Neural progenitor cell (in vitro differentiated cells): ENCODE results near the gene SP110. TPM values are rescaled to one million over a fixed set of nuclear protein-coding genes. Genes with fewer than 3 reads are reported as not detected.
A peak's percentile ranks its signal among the peaks of the same experiment; 100 is the strongest.

Experiments used
- DNase-seq: peaks from one replicate; pipeline ENCODE4 v3.0.0-alpha.2; 2016; ENCODE audit warnings: low spot score
- H2AFZ ChIP-seq: fragments of 200-600 bp; sonication (generic); replicated peaks from 2 replicates; pipeline ENCODE4 v1.6.1; 2016; ENCODE audit warnings: antibody characterized with exemption
- H3F3A ChIP-seq: fragments of 200-600 bp; sonication (generic); 2 replicates; pipeline ENCODE4 v1.6.1; 2016; ENCODE audit warnings: antibody characterized with exemption, low read depth
- H3K27ac ChIP-seq: fragments of 200-600 bp; sonication (generic); 2 replicates; pipeline ENCODE4 v1.5.1; 2016; ENCODE audit warnings: mild to moderate bottlenecking
- H3K27me3 ChIP-seq: fragments of 200-600 bp; sonication (generic); 2 replicates; pipeline ENCODE4 v1.6.1; 2016; ENCODE audit warnings: mild to moderate bottlenecking, moderate library complexity
- H3K36me3 ChIP-seq: fragments of 200-600 bp; sonication (generic); 2 replicates; pipeline ENCODE4 v1.5.1; 2016
- H3K4me1 ChIP-seq: fragments of 200-600 bp; sonication (generic); 2 replicates; pipeline ENCODE4 v1.6.1; 2016; ENCODE audit warnings: mixed run types
- H3K4me2 ChIP-seq: fragments of 200-600 bp; sonication (generic); 2 replicates; pipeline ENCODE4 v1.6.1; 2016
- H3K4me3 ChIP-seq: fragments of 200-600 bp; sonication (generic); 2 replicates; pipeline ENCODE4 v1.5.1; 2016
- H3K79me2 ChIP-seq: fragments of 200-600 bp; sonication (generic); 2 replicates; pipeline ENCODE4 v1.6.1; 2016; ENCODE audit warnings: low read depth
- H3K9ac ChIP-seq: fragments of 200-600 bp; sonication (generic); 2 replicates; pipeline ENCODE4 v1.6.1; 2016
- H3K9me3 ChIP-seq: fragments of 200-600 bp; sonication (generic); 2 replicates; pipeline ENCODE4 v1.5.1; 2016; ENCODE audit warnings: low read depth
- H4K20me1 ChIP-seq: fragments of 200-600 bp; sonication (generic); 2 replicates; pipeline ENCODE4 v1.6.1; 2016; ENCODE audit warnings: low read depth
- H3K27ac Mint-ChIP-seq: 3 replicates; pipeline ENCODE4 v1.8.0; 2021; ENCODE audit warnings: mixed read lengths
- H3K27me3 Mint-ChIP-seq: 2 replicates; pipeline ENCODE4 v1.8.0; 2022; ENCODE audit warnings: low read depth, mild to moderate bottlenecking, inconsistent platforms, moderate library complexity, mixed read lengths; ENCODE audit not compliant: insufficient read depth
- H3K36me3 Mint-ChIP-seq: 3 replicates; pipeline ENCODE4 v1.8.0; 2021; ENCODE audit warnings: mixed read lengths
- H3K4me1 Mint-ChIP-seq: 3 replicates; pipeline ENCODE4 v1.8.0; 2021; ENCODE audit warnings: mixed read lengths
- H3K4me3 Mint-ChIP-seq: 3 replicates; pipeline ENCODE4 v1.8.0; 2021; ENCODE audit warnings: mild to moderate bottlenecking, moderate library complexity, mixed read lengths
- H3K9me3 Mint-ChIP-seq: 3 replicates; pipeline ENCODE4 v1.8.0; 2020; ENCODE audit warnings: mixed read lengths
- CTCF ChIP-seq: fragments of 200-600 bp; sonication (generic); IDR thresholded peaks from 2 replicates; pipeline ENCODE4 v1.5.1; 2017; ENCODE audit warnings: antibody characterized with exemption, mild to moderate bottlenecking
- EZH2 ChIP-seq: fragments of 200-600 bp; sonication (generic); IDR thresholded peaks from 2 replicates; pipeline ENCODE4 v1.6.1; 2017; ENCODE audit warnings: antibody characterized with exemption, mild to moderate bottlenecking, moderate library complexity
- EZH2phosphoT487 ChIP-seq: fragments of 200-600 bp; sonication (generic); IDR thresholded peaks from 2 replicates; pipeline ENCODE4 v1.6.1; 2017; ENCODE audit warnings: antibody characterized with exemption
- total RNA-seq: library from RNA; depleted of rRNA; stranded (reverse); fragments of >200 nt; gene quantifications from 2 replicates; pipeline ENCODE4 v1.2.3, GENCODE V29; 2015; ENCODE audit warnings: low replicate concordance

SP110 gene
- total RNA-seq, 1 donor from 2014 or later = 1.3 TPM

GRCh38 chr2:230161184-230161583, 58.6 kb downstream of the SP110 start:
- Mint-ChIP-seq H3K4me3 (no peak overlapping the region), H3K4me1 (peaks cover 4% of the 10 kb centered on the region), H3K27ac (no peak overlapping the region), H3K9me3 (peaks cover 8% of the 10 kb centered on the region), H3K27me3 (peaks cover 4% of the 10 kb centered on the region), H3K36me3 (no peaks in the 10 kb centered on the region)
- Histone ChIP-seq H3K9me3 (no peaks in the 10 kb centered on the region), H3K4me1 (no peaks in the 10 kb centered on the region), H3K79me2 (no peaks in the 10 kb centered on the region), H3K4me3 (no peak overlapping the region), H3K9ac (no peak overlapping the region), H3K27me3 (no peaks in the 10 kb centered on the region), H4K20me1 (no peaks in the 10 kb centered on the region), H3K27ac (no peak overlapping the region), H2AFZ (no peak overlapping the region), H3F3A (no peaks in the 10 kb centered on the region), H3K36me3 (no peaks in the 10 kb centered on the region), H3K4me2 (no peak overlapping the region)
- TF ChIP-seq EZH2 = no peak
- TF ChIP-seq CTCF = no peak
- TF ChIP-seq EZH2phosphoT487 = no peak
- DNase-seq = no peak

- H3K27me3 ChIP-seq = no peaks in the 10 kb centered on the region
- no peaks in the 10 kb centered on the region for H3K9me3 ChIP-seq
- H3K27me3 Mint-ChIP-seq = peaks cover 4% of the 10 kb centered on the region
- no peaks in the 10 kb centered on the region for H3K79me2 ChIP-seq
- no peak overlapping the region for H3K27ac Mint-ChIP-seq
- no peaks in the 10 kb centered on the region for H3K36me3 Mint-ChIP-seq
- peak; percentile 52 for DNase-seq
- no peak overlapping the region for H3K4me3 Mint-ChIP-seq
- no peak overlapping the region for H3K4me3 ChIP-seq
- H4K20me1 ChIP-seq = no peaks in the 10 kb centered on the region
- TF ChIP-seq EZH2 = no peak
- peak; percentile 73 for TF ChIP-seq CTCF
- TF ChIP-seq EZH2phosphoT487 = no peak
- H3K9ac ChIP-seq = no peak overlapping the region
- no peaks in the 10 kb centered on the region for H3F3A ChIP-seq
- H3K4me1 ChIP-seq = no peaks in the 10 kb centered on the region
- H3K4me1 Mint-ChIP-seq = peaks cover 4% of the 10 kb centered on the region
- no peaks in the 10 kb centered on the region for H3K36me3 ChIP-seq
- H3K9me3 Mint-ChIP-seq = peaks cover 8% of the 10 kb centered on the region
- peak overlapping the region; percentile 82 for H2AFZ ChIP-seq
- no peak overlapping the region for H3K27ac ChIP-seq
- H3K4me2 ChIP-seq = no peak overlapping the region
Observed at GRCh38 chr2:230160112-230160660, 59.6 kb downstream of the SP110 start.

- Histone ChIP-seq H3K9ac (no peak overlapping the region), H3K36me3 (no peaks in the 10 kb centered on the region), H3K79me2 (no peaks in the 10 kb centered on the region), H3K9me3 (no peaks in the 10 kb centered on the region), H4K20me1 (no peaks in the 10 kb centered on the region), H3K27ac (no peak overlapping the region), H3K27me3 (no peaks in the 10 kb centered on the region), H2AFZ (no peak overlapping the region), H3K4me2 (no peak overlapping the region), H3F3A (no peaks in the 10 kb centered on the region), H3K4me3 (no peak overlapping the region), H3K4me1 (no peaks in the 10 kb centered on the region)
- peaks cover 7% of the 10 kb centered on the region for H3K4me1 Mint-ChIP-seq
- peaks cover 8% of the 10 kb centered on the region for H3K9me3 Mint-ChIP-seq
- H3K4me3 Mint-ChIP-seq = no peak overlapping the region
- no peak for DNase-seq
- no peaks in the 10 kb centered on the region for H3K36me3 Mint-ChIP-seq
- no peak for TF ChIP-seq EZH2phosphoT487
- TF ChIP-seq CTCF = no peak
- TF ChIP-seq EZH2 = no peak
- H3K27ac Mint-ChIP-seq = no peak overlapping the region
- peaks cover 4% of the 10 kb centered on the region for H3K27me3 Mint-ChIP-seq
Observed at GRCh38 chr2:230158468-230158867, 61.3 kb downstream of the SP110 start.
